ENCODE results near the gene STPG1.

STPG1 gene

DNA sequence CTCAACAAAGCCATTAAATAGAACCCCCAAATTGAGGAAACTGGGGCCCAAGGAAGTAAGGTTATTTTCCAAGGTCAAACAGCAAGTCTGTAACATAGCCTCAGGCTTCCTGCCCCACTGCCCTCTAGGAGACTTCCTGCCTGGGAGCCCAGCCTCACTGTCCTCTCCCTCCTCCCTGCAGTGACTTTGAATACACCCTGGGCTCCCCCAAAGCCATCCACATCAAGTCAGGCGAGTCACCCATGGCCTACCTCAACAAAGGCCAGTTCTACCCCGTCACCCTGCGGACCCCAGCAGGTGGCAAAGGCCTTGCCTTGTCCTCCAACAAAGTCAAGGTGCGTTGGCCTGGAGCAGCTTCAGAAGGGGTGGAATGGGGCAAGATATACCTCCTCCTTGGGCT, 76.1 kb downstream of the STPG1 start:
- no peak overlapping the region for H3K4me3 ChIP-seq (ENCODE audit: low read depth, low read length)
- TF ChIP-seq, protein P1, sequence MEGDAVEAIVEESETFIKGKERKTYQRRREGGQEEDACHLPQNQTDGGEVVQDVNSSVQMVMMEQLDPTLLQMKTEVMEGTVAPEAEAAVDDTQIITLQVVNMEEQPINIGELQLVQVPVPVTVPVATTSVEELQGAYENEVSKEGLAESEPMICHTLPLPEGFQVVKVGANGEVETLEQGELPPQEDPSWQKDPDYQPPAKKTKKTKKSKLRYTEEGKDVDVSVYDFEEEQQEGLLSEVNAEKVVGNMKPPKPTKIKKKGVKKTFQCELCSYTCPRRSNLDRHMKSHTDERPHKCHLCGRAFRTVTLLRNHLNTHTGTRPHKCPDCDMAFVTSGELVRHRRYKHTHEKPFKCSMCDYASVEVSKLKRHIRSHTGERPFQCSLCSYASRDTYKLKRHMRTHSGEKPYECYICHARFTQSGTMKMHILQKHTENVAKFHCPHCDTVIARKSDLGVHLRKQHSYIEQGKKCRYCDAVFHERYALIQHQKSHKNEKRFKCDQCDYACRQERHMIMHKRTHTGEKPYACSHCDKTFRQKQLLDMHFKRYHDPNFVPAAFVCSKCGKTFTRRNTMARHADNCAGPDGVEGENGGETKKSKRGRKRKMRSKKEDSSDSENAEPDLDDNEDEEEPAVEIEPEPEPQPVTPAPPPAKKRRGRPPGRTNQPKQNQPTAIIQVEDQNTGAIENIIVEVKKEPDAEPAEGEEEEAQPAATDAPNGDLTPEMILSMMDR (conservative IDR thresholded peaks at IDR 0.05; ENCODE audit: low read depth, low read length), result no peak
- no peak for DNase-seq (ENCODE audit: low read depth)

DNA sequence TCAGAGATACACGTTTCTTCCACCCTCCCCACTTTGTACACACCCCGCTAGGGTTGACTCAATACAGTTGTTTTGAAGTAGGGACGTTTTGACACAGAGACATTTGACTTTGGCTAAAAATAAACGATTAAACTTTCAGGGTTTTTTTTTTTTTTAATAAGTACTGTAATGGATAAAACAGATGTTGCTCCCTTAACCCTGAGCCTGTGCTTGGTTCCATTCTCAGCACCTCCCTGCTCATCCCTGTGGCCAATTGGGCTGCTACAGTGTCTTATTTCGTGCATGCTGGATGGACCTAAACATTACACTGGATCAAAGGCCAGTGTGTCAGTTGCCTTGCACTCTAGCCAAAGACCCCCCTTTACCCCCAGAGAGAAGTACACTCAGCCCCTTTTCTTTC, 77.5 kb downstream of the STPG1 start:
- TF ChIP-seq, protein P1 (conservative IDR thresholded peaks at IDR 0.05; ENCODE audit: low read depth, low read length), result no peak
- H3K4me3 ChIP-seq (ENCODE audit: low read depth, low read length), result no peak overlapping the region
- DNase-seq (ENCODE audit: low read depth), result no peak

DNA sequence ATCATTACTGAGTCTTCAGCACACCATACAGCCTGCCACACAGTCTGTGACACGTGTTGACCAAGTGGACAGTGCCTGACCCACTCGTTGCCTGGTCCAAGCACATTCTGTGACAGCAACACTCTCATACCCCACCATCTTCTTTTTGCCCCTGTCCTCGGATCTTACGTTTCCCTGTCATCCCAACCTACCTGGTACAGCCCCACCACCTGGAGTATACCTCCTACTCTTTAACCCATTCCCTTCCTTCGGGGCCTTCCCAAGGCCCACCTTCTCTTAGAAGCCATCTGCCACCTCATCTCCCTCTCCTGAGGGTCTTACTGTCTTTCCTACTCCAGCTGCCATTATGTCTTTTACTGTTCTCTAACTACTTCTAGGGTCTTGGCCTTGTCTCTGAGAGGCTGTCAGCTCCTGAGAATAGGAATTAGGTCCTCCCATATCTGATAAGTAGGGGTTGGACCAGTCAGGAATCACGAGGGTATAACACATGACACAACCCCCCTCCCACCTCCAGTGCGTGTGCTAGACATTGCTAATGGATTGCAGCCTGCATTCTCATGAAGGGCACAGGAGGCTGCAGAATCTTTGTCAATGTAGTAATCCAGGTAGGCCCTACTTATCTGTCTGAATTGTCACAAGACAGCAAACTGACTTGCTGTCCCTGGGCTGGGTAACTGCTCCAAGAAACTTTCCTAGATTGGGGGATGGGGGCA, 81.5 kb downstream of the STPG1 start:
- TF ChIP-seq, protein P1 (conservative IDR thresholded peaks at IDR 0.05; ENCODE audit: low read depth, low read length), result no peak

DNA sequence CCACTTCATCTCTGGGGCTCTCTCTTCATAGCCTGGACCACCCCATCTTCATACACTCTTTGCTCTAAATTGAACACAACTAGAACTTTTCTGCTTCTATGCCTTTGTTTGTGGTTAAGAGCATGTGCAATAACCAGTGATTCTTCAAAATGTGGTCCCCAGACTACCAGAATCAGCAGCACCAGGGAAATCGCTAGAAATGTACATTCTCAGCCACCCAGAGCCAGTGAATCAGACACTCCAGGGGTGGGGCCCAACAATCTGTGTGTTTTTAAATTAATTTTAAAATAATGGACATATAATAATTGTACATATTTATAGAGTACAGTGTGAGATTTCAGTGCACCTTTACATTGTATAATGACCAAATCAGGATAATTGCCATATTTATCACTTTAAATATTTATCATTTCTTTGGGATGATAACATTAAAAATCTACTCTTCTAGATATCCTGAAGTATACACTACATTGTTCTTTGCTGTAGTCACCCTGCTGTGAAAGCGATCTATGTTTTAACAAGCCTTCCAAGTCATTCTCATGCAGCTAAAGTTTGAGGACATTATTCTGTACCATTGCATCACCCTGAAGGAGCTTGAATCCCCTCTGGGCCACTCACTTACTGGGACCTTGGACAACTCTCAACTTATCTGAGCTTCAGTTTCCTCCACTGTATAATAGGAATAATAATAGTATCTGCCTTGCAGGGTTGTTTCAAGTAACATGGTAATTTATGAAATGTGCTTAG, 83.6 kb downstream of the STPG1 start:
- peak; percentile 80 for DNase-seq (ENCODE audit: low read depth)
- H3K4me3 ChIP-seq (ENCODE audit: low read depth, low read length), result no peak overlapping the region
- TF ChIP-seq, protein P1 (conservative IDR thresholded peaks at IDR 0.05; ENCODE audit: low read depth, low read length), result no peak

More for the DNA sequence above, 81.5 kb downstream of the STPG1 start:
- no peak for DNase-seq (ENCODE audit: low read depth)
- H3K4me3 ChIP-seq (ENCODE audit: low read depth, low read length), result no peak overlapping the region

DNA sequence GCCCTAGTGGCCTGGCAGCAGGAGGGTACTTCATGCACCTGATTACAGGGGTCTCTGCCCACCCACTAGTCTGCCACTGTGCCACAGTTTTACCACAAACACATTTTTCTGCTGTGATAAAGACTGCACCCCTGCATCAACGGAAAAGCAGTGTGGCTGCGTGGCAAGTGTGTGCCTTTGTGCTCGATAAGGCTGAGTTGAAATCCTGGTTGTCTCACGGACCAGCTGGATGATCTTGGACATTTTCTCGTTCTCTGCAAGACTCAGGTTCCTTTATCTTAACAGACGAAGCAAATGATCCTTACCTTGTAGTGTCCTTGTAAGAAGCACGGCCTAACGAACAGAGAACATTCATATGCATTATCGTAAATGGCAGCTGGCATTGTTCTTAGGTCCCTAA, 84.3 kb downstream of the STPG1 start:
- no peak for DNase-seq (ENCODE audit: low read depth)
- no peak overlapping the region for H3K4me3 ChIP-seq (ENCODE audit: low read depth, low read length)
- TF ChIP-seq, protein P1 (conservative IDR thresholded peaks at IDR 0.05; ENCODE audit: low read depth, low read length), result no peak

DNA sequence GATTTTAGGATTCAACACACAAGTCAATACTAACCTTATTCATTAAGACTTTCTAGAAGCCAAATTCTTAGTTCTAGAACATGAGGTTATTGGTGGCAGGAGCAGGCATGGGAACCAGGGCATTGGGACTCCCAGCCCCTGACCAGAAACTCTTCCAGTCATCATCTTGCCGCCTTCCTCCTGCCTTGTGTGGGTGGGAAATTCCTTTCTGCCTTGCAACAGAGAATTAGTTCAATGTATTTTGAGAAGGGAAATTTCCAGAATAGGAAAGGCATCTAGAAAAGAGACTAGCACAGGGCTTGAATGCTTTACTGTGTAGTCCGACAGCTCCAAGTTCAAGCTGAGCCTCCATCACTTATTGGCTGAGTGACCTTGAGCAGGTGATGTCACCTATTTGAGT, 85.7 kb downstream of the STPG1 start:
- peak; percentile 43 for DNase-seq (ENCODE audit: low read depth)
- no peak overlapping the region for H3K4me3 ChIP-seq (ENCODE audit: low read depth, low read length)
- TF ChIP-seq, protein P1 (conservative IDR thresholded peaks at IDR 0.05; ENCODE audit: low read depth, low read length), result no peak
